ENCODE data around the gene KIF5A.
"Not testable (repeated sequence)": the region's sequence is repeated elsewhere in the genome, so short reads cannot be mapped to it uniquely, and the experiment has no call there.

Gene KIF5A

GRCh38 chr12:57586128-57586527, 36.3 kb downstream of the KIF5A start:
- TF ChIP-seq CTCF (IDR thresholded peaks at IDR 0.05; ENCODE audit: insufficient read depth, low read length, poor library complexity, severe bottlenecking) (no peak), EZH2phosphoT487 (conservative IDR thresholded peaks at IDR 0.05; ENCODE audit: low read length) (no peak)
- Histone ChIP-seq H3K36me3 (ENCODE audit: low read length) (no peaks in the 10 kb centered on the region), H3K4me2 (ENCODE audit: low read depth, low read length, poor library complexity, severe bottlenecking) (no peak overlapping the region), H3K27ac (ENCODE audit: low read depth, low read length) (no peak overlapping the region), H3F3A (ENCODE audit: insufficient read depth) (no peaks in the 10 kb centered on the region), H3K4me3 (ENCODE audit: insufficient read depth, low read length, poor library complexity, severe bottlenecking) (no peak overlapping the region), H4K20me1 (ENCODE audit: low read depth, low read length) (no peaks in the 10 kb centered on the region), H3K27me3 (ENCODE audit: low read length) (no peaks in the 10 kb centered on the region), H3K9me3 (ENCODE audit: insufficient read depth, low read length) (no peaks in the 10 kb centered on the region), H3K9ac (ENCODE audit: low read length) (no peak overlapping the region), H3K79me2 (ENCODE audit: insufficient read depth, low read length) (no peaks in the 10 kb centered on the region), H2AFZ (ENCODE audit: low read depth, low read length, severe bottlenecking) (no peak overlapping the region), H3K9me2 (replicated peaks; ENCODE audit: insufficient read depth, low read length) (no peaks in the 10 kb centered on the region)

GRCh38 chr12:57586832-57587429, 37.1 kb downstream of the KIF5A start:
- Histone ChIP-seq H3K27ac (ENCODE audit: low read depth, low read length) (no peak overlapping the region), H3K36me3 (ENCODE audit: low read length) (no peaks in the 10 kb centered on the region), H3F3A (ENCODE audit: insufficient read depth) (no peaks in the 10 kb centered on the region), H4K20me1 (ENCODE audit: low read depth, low read length) (no peaks in the 10 kb centered on the region), H2AFZ (ENCODE audit: low read depth, low read length, severe bottlenecking) (no peak overlapping the region), H3K4me2 (ENCODE audit: low read depth, low read length, poor library complexity, severe bottlenecking) (no peak overlapping the region), H3K9me2 (replicated peaks; ENCODE audit: insufficient read depth, low read length) (no peaks in the 10 kb centered on the region), H3K9ac (ENCODE audit: low read length) (no peak overlapping the region), H3K4me3 (ENCODE audit: insufficient read depth, low read length, poor library complexity, severe bottlenecking) (no peak overlapping the region), H3K27me3 (ENCODE audit: low read length) (no peaks in the 10 kb centered on the region), H3K9me3 (ENCODE audit: insufficient read depth, low read length) (no peaks in the 10 kb centered on the region), H3K79me2 (ENCODE audit: insufficient read depth, low read length) (peaks cover 7% of the 10 kb centered on the region)
- no peak for TF ChIP-seq EZH2phosphoT487 (conservative IDR thresholded peaks at IDR 0.05; ENCODE audit: low read length)
- no peak for TF ChIP-seq CTCF (IDR thresholded peaks at IDR 0.05; ENCODE audit: insufficient read depth, low read length, poor library complexity, severe bottlenecking)

- not testable (repeated sequence) for H4K20me1 ChIP-seq (ENCODE audit: low read depth, low read length); H3K9me3 ChIP-seq (ENCODE audit: insufficient read depth, low read length); H3K9ac ChIP-seq (ENCODE audit: low read length); H3F3A ChIP-seq (ENCODE audit: insufficient read depth); H3K27me3 ChIP-seq (ENCODE audit: low read length); H3K4me3 ChIP-seq (ENCODE audit: insufficient read depth, low read length, poor library complexity, severe bottlenecking); H3K4me2 ChIP-seq (ENCODE audit: low read depth, low read length, poor library complexity, severe bottlenecking); H3K36me3 ChIP-seq (ENCODE audit: low read length); H2AFZ ChIP-seq (ENCODE audit: low read depth, low read length, severe bottlenecking); H3K27ac ChIP-seq (ENCODE audit: low read depth, low read length); H3K9me2 ChIP-seq (replicated peaks; ENCODE audit: insufficient read depth, low read length)
- H3K79me2 ChIP-seq (ENCODE audit: insufficient read depth, low read length): peaks cover 17% of the 10 kb centered on the region
Observed at GRCh38 chr12:57588951-57589610, 39.2 kb downstream of the KIF5A start.

- Histone ChIP-seq H3K9me3 (ENCODE audit: insufficient read depth, low read length) (no peaks in the 10 kb centered on the region), H3K9ac (ENCODE audit: low read length) (peak overlapping the region; percentile 82), H3K79me2 (ENCODE audit: insufficient read depth, low read length) (peaks cover 17% of the 10 kb centered on the region), H3K4me2 (ENCODE audit: low read depth, low read length, poor library complexity, severe bottlenecking) (peak overlapping the region; percentile 97), H3F3A (ENCODE audit: insufficient read depth) (no peaks in the 10 kb centered on the region), H3K27ac (ENCODE audit: low read depth, low read length) (no peak overlapping the region), H3K9me2 (replicated peaks; ENCODE audit: insufficient read depth, low read length) (no peaks in the 10 kb centered on the region), H3K4me3 (ENCODE audit: insufficient read depth, low read length, poor library complexity, severe bottlenecking) (peak overlapping the region; percentile 90), H2AFZ (ENCODE audit: low read depth, low read length, severe bottlenecking) (peak overlapping the region; percentile 97), H3K36me3 (ENCODE audit: low read length) (no peaks in the 10 kb centered on the region), H4K20me1 (ENCODE audit: low read depth, low read length) (no peaks in the 10 kb centered on the region), H3K27me3 (ENCODE audit: low read length) (no peaks in the 10 kb centered on the region)
- TF ChIP-seq CTCF (IDR thresholded peaks at IDR 0.05; ENCODE audit: insufficient read depth, low read length, poor library complexity, severe bottlenecking): no peak
Observed at GRCh38 chr12:57590479-57590863, 40.6 kb downstream of the KIF5A start.

All from SU-DHL-6 (cell line).